HL-60 (cell line): ENCODE data around the gene HS3ST4.

ENCODE experiments used
- GABPA ChIP-seq: IDR thresholded peaks from 2 replicates; pipeline ENCODE4 v1.6.1; 2012; ENCODE audit warnings: low read depth
- POLR2AphosphoS5 ChIP-seq: IDR thresholded peaks from 2 replicates; pipeline ENCODE4 v1.6.1; 2012; ENCODE audit warnings: low read depth
- SPI1 ChIP-seq: IDR thresholded peaks from 2 replicates; pipeline ENCODE4 v1.6.1; 2012; ENCODE audit warnings: low read depth, mild to moderate bottlenecking, borderline replicate concordance
- TF ChIP-seq, protein P1 (sequence below): IDR thresholded peaks from one replicate; pipeline ENCODE4 v1.5.1; 2011; ENCODE audit warnings: low read length, control low read depth, inconsistent platforms; ENCODE audit not compliant: insufficient read depth
- TF ChIP-seq, protein P2 (sequence below): IDR thresholded peaks from 2 replicates; pipeline ENCODE4 v1.6.1; 2012; ENCODE audit warnings: low read depth; ENCODE audit not compliant: insufficient replicate concordance

DNA sequence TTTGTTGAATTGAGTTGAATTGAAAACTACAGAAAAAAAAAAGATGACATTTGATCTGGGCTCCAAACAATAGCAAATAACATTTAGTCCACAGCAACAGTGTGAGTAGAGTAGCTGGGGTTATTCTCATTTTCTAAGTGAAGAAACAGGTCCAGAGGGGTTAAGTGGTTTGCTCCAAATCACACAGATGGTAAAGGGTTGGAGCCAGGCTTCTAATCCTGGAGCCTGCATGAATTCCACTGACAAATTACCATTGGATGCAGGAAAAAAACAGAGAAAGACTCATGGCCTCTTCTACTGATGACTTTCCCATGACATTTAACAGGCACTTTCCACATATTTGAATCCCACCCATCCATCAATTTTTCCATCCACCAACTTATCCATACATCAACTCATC lies 182.4 kb downstream of the HS3ST4 start:
- TF ChIP-seq, protein P1, sequence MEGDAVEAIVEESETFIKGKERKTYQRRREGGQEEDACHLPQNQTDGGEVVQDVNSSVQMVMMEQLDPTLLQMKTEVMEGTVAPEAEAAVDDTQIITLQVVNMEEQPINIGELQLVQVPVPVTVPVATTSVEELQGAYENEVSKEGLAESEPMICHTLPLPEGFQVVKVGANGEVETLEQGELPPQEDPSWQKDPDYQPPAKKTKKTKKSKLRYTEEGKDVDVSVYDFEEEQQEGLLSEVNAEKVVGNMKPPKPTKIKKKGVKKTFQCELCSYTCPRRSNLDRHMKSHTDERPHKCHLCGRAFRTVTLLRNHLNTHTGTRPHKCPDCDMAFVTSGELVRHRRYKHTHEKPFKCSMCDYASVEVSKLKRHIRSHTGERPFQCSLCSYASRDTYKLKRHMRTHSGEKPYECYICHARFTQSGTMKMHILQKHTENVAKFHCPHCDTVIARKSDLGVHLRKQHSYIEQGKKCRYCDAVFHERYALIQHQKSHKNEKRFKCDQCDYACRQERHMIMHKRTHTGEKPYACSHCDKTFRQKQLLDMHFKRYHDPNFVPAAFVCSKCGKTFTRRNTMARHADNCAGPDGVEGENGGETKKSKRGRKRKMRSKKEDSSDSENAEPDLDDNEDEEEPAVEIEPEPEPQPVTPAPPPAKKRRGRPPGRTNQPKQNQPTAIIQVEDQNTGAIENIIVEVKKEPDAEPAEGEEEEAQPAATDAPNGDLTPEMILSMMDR: no peak
- no peak for TF ChIP-seq POLR2AphosphoS5
- TF ChIP-seq, protein P2, sequence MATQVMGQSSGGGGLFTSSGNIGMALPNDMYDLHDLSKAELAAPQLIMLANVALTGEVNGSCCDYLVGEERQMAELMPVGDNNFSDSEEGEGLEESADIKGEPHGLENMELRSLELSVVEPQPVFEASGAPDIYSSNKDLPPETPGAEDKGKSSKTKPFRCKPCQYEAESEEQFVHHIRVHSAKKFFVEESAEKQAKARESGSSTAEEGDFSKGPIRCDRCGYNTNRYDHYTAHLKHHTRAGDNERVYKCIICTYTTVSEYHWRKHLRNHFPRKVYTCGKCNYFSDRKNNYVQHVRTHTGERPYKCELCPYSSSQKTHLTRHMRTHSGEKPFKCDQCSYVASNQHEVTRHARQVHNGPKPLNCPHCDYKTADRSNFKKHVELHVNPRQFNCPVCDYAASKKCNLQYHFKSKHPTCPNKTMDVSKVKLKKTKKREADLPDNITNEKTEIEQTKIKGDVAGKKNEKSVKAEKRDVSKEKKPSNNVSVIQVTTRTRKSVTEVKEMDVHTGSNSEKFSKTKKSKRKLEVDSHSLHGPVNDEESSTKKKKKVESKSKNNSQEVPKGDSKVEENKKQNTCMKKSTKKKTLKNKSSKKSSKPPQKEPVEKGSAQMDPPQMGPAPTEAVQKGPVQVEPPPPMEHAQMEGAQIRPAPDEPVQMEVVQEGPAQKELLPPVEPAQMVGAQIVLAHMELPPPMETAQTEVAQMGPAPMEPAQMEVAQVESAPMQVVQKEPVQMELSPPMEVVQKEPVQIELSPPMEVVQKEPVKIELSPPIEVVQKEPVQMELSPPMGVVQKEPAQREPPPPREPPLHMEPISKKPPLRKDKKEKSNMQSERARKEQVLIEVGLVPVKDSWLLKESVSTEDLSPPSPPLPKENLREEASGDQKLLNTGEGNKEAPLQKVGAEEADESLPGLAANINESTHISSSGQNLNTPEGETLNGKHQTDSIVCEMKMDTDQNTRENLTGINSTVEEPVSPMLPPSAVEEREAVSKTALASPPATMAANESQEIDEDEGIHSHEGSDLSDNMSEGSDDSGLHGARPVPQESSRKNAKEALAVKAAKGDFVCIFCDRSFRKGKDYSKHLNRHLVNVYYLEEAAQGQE: no peak
- no peak for TF ChIP-seq GABPA
- TF ChIP-seq SPI1: no peak
